Measurements from ENCODE around the gene NKAIN1. TPM values are rescaled to one million over a fixed set of nuclear protein-coding genes. Genes with fewer than 3 reads are reported as not detected.
"Not testable (repeated sequence)": the region's sequence is repeated elsewhere in the genome, so short reads cannot be mapped to it uniquely, and the experiment has no call there.

NKAIN1 gene
- polyA plus RNA-seq, 1 donor (not counting 4 experiments of a cell fraction or from before 2014, with no cell fraction given): not detected

DNA sequence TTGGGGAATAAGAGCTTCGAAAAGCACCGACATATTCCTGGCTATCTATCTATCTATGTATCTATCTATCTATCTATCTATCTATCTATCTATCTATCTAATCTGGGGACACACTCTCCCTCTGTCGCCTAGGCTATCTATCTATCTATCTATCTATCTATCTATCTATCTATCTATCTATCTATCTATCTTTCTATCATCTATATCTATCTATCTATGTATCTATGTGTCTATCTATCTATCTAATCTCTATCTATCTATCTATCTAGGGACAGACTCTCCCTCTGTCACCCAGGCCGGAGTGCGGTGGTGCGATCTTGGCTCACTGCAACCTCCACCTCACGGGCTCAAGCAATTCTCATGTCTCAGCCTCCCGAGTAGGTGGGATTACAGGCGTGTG lies 42.7 kb upstream of the NKAIN1 start:
- H3K4me2 ChIP-seq (ENCODE audit: control insufficient read depth, extremely low read depth, insufficient read depth, low read depth, low read length); H3K4me3 ChIP-seq (ENCODE audit: control insufficient read depth in 2 of 3, extremely low read depth in 1 of 3, insufficient read depth in 2 of 3, low read depth in 1 of 3, low read length in 3 of 3); dilution Hi-C loops (cut with MboI; ENCODE audit: extremely low pct_ligation_motif_present, low sequenced_read_pairs); H3K4me1 ChIP-seq (ENCODE audit: control insufficient read depth, extremely low read depth, insufficient read depth, low read length); H4K20me1 ChIP-seq (ENCODE audit: control insufficient read depth, extremely low read depth, insufficient read depth, low read length); H3K27me3 ChIP-seq (ENCODE audit: control insufficient read depth, extremely low read depth, insufficient read depth, low read length); H3K9me3 ChIP-seq (ENCODE audit: control insufficient read depth, low read depth, low read length); FAIRE-seq; DNase-seq (ENCODE audit: low read depth, low spot score); H3K9me1 ChIP-seq (ENCODE audit: control insufficient read depth, extremely low read depth, insufficient read depth, low read length); H3K9ac ChIP-seq (ENCODE audit: control insufficient read depth, extremely low read depth, insufficient read depth, low read length); H3K79me2 ChIP-seq (ENCODE audit: control insufficient read depth, insufficient read depth, low read length); H3K27ac ChIP-seq (ENCODE audit: control insufficient read depth, insufficient read depth, low read length); H2AFZ ChIP-seq (ENCODE audit: control insufficient read depth, low read length): not testable (repeated sequence)
- peaks cover 19 to 28% of the 10 kb centered on the region in 2 experiments for H3K36me3 ChIP-seq (ENCODE audit: control insufficient read depth in 2 of 2, extremely low read depth in 1 of 2, insufficient read depth in 2 of 2, low read length in 2 of 2)

DNA sequence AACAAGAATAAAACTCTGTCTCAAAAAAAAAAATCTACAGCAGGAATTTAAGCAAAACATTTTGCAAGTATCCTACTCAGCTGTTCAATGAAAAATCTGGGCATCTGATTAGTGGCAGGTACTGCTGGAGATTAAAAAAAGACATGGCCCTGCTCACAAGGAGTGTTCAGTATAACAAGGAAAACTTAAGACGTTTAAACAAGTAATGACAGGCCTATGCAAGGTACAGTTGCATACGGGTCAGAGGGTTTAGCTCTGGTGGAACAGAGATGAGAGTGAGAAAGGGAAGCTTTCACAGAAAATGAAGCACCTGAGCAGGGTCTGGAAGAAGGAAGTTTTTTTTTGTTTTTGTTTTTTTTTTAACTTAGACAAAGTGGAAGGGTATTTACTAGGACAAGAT lies 33.9 kb upstream of the NKAIN1 start:
- peaks cover 18% of the 10 kb centered on the region in 2 experiments for H3K36me3 ChIP-seq (ENCODE audit: control insufficient read depth in 2 of 2, extremely low read depth in 1 of 2, insufficient read depth in 2 of 2, low read length in 2 of 2)
- no peaks in the 10 kb centered on the region for H3K9me1 ChIP-seq (ENCODE audit: control insufficient read depth, extremely low read depth, insufficient read depth, low read length)
- peaks cover 7% of the 10 kb centered on the region for H3K4me1 ChIP-seq (ENCODE audit: control insufficient read depth, extremely low read depth, insufficient read depth, low read length)
- no peaks in the 10 kb centered on the region for H4K20me1 ChIP-seq (ENCODE audit: control insufficient read depth, extremely low read depth, insufficient read depth, low read length)
- H3K79me2 ChIP-seq (ENCODE audit: control insufficient read depth, insufficient read depth, low read length): peaks cover 2% of the 10 kb centered on the region
- H3K27me3 ChIP-seq (ENCODE audit: control insufficient read depth, extremely low read depth, insufficient read depth, low read length): no peaks in the 10 kb centered on the region
- peak overlapping the region; percentile 23 for H3K4me2 ChIP-seq (ENCODE audit: control insufficient read depth, extremely low read depth, insufficient read depth, low read depth, low read length)
- FAIRE-seq (peak; percentile 62), DNase-seq (ENCODE audit: low read depth, low spot score) (no peak)
- H3K4me3 ChIP-seq (ENCODE audit: control insufficient read depth in 2 of 3, extremely low read depth in 1 of 3, insufficient read depth in 2 of 3, low read depth in 1 of 3, low read length in 3 of 3): no peak overlapping the region
- dilution Hi-C loops (cut with MboI; ENCODE audit: extremely low pct_ligation_motif_present, low sequenced_read_pairs): no loop called here
- TF ChIP-seq CTCF (optimal IDR thresholded peaks at IDR 0.05 in 1 of 3, IDR thresholded peaks at IDR 0.05 in 1 of 3, conservative IDR thresholded peaks at IDR 0.05 in 1 of 3; ENCODE audit: extremely low read depth in 1 of 3, insufficient read depth in 2 of 3, low read length in 3 of 3) (no peak), EZH2 (IDR thresholded peaks at IDR 0.05; ENCODE audit: low read length) (no peak)
- H3K9me3 ChIP-seq (ENCODE audit: control insufficient read depth, low read depth, low read length): no peaks in the 10 kb centered on the region
- H3K9ac ChIP-seq (ENCODE audit: control insufficient read depth, extremely low read depth, insufficient read depth, low read length): no peak overlapping the region
- no peak overlapping the region for H2AFZ ChIP-seq (ENCODE audit: control insufficient read depth, low read length)
- no peak overlapping the region for H3K27ac ChIP-seq (ENCODE audit: control insufficient read depth, insufficient read depth, low read length)

- no peaks in the 10 kb centered on the region for H3K27me3 ChIP-seq (ENCODE audit: control insufficient read depth, extremely low read depth, insufficient read depth, low read length)
- no peak overlapping the region for H2AFZ ChIP-seq (ENCODE audit: control insufficient read depth, low read length)
- no peaks in the 10 kb centered on the region for H4K20me1 ChIP-seq (ENCODE audit: control insufficient read depth, extremely low read depth, insufficient read depth, low read length)
- H3K27ac ChIP-seq (ENCODE audit: control insufficient read depth, insufficient read depth, low read length): no peak overlapping the region
- no peak overlapping the region for H3K4me3 ChIP-seq (ENCODE audit: control insufficient read depth in 2 of 3, extremely low read depth in 1 of 3, insufficient read depth in 2 of 3, low read depth in 1 of 3, low read length in 3 of 3)
- H3K36me3 ChIP-seq (ENCODE audit: control insufficient read depth in 2 of 2, extremely low read depth in 1 of 2, insufficient read depth in 2 of 2, low read length in 2 of 2): peaks cover 19 to 20% of the 10 kb centered on the region in 2 experiments
- H3K4me2 ChIP-seq (ENCODE audit: control insufficient read depth, extremely low read depth, insufficient read depth, low read depth, low read length): no peak overlapping the region
- H3K9me3 ChIP-seq (ENCODE audit: control insufficient read depth, low read depth, low read length): no peaks in the 10 kb centered on the region
- TF ChIP-seq CTCF (optimal IDR thresholded peaks at IDR 0.05 in 1 of 3, IDR thresholded peaks at IDR 0.05 in 1 of 3, conservative IDR thresholded peaks at IDR 0.05 in 1 of 3; ENCODE audit: extremely low read depth in 1 of 3, insufficient read depth in 2 of 3, low read length in 3 of 3): no peak
- TF ChIP-seq EZH2 (IDR thresholded peaks at IDR 0.05; ENCODE audit: low read length): no peak
- no peaks in the 10 kb centered on the region for H3K9me1 ChIP-seq (ENCODE audit: control insufficient read depth, extremely low read depth, insufficient read depth, low read length)
- peaks cover 7% of the 10 kb centered on the region for H3K4me1 ChIP-seq (ENCODE audit: control insufficient read depth, extremely low read depth, insufficient read depth, low read length)
- peaks cover 2% of the 10 kb centered on the region for H3K79me2 ChIP-seq (ENCODE audit: control insufficient read depth, insufficient read depth, low read length)
- H3K9ac ChIP-seq (ENCODE audit: control insufficient read depth, extremely low read depth, insufficient read depth, low read length): no peak overlapping the region
- DNase-seq (ENCODE audit: low read depth, low spot score): no peak
- dilution Hi-C loops (cut with MboI; ENCODE audit: extremely low pct_ligation_motif_present, low sequenced_read_pairs): no loop called here
- FAIRE-seq: no peak
Observed at GRCh38 chr1:31272369-31272768, 32.7 kb upstream of the NKAIN1 start.
